DMS114 treated with DMSO at 0.1 percent for 48 hours (cell line): ENCODE data around the gene RPS6KB1.
"Not testable (repeated sequence)": the region's sequence is repeated elsewhere in the genome, so short reads cannot be mapped to it uniquely, and the experiment has no call there.

Experiments
- DNase-seq: peaks from one replicate; lab custom pipeline; 2025; ENCODE audit not compliant: unreplicated experiment; lab: John Stamatoyannopoulos, UW

Gene RPS6KB1

GRCh38 chr17:59870482-59870881 is 22.4 kb upstream of the RPS6KB1 start:
- DNase-seq: no peak

GRCh38 chr17:59872351-59872750 is 20.6 kb upstream of the RPS6KB1 start:
- no peak for DNase-seq

GRCh38 chr17:59873414-59873813 is 19.5 kb upstream of the RPS6KB1 start:
- DNase-seq: not testable (repeated sequence)

GRCh38 chr17:59874376-59874775 is 18.5 kb upstream of the RPS6KB1 start:
- DNase-seq: no peak

- no peak for DNase-seq
These were observed 16.8 kb upstream of the RPS6KB1 start for GRCh38 chr17:59876107-59876506.

GRCh38 chr17:59877965-59878364 is 15.0 kb upstream of the RPS6KB1 start:
- no peak for DNase-seq

GRCh38 chr17:59878624-59879023 is 14.3 kb upstream of the RPS6KB1 start:
- DNase-seq: no peak

- DNase-seq: no peak
These were observed 8.1 kb upstream of the RPS6KB1 start for GRCh38 chr17:59884861-59885260.

GRCh38 chr17:59888145-59888750 is 4.7 kb upstream of the RPS6KB1 start:
- DNase-seq: no peak

GRCh38 chr17:59890720-59891119 is 2.2 kb upstream of the RPS6KB1 start:
- no peak for DNase-seq

GRCh38 chr17:59892251-59892923 is 534 bp upstream of the RPS6KB1 start:
- DNase-seq: no peak

GRCh38 chr17:59893676-59894100 is 767 bp downstream of the RPS6KB1 start:
- DNase-seq: peak; percentile 44

- DNase-seq: no peak
These were observed 4.2 kb downstream of the RPS6KB1 start for GRCh38 chr17:59897090-59897489.

GRCh38 chr17:59899099-59899498 is 6.2 kb downstream of the RPS6KB1 start:
- peak; percentile 58 for DNase-seq

- no peak for DNase-seq
These were observed 8.7 kb downstream of the RPS6KB1 start for GRCh38 chr17:59901604-59902003.

GRCh38 chr17:59903455-59903854 is 10.5 kb downstream of the RPS6KB1 start:
- no peak for DNase-seq

- DNase-seq: no peak
These were observed 14.5 kb downstream of the RPS6KB1 start for GRCh38 chr17:59907467-59907866.

- DNase-seq: peak; percentile 49
These were observed 21.4 kb downstream of the RPS6KB1 start for GRCh38 chr17:59914274-59914854.

- DNase-seq: no peak
These were observed 23.5 kb downstream of the RPS6KB1 start for GRCh38 chr17:59916446-59916845.

GRCh38 chr17:59920637-59921036 is 27.7 kb downstream of the RPS6KB1 start:
- not testable (repeated sequence) for DNase-seq

GRCh38 chr17:59930121-59930520 is 37.2 kb downstream of the RPS6KB1 start:
- not testable (repeated sequence) for DNase-seq

- not testable (repeated sequence) for DNase-seq
These were observed 37.8 kb downstream of the RPS6KB1 start for GRCh38 chr17:59930768-59931167.
